Measurements from ENCODE around the gene CEL.
"Not testable (repeated sequence)": the region's sequence is repeated elsewhere in the genome, so short reads cannot be mapped to it uniquely, and the experiment has no call there.

The CEL gene

GRCh38 chr9:133061764-133062145 lies at the start of gene CEL:
CEL (plus strand) TSS chr9:133061981; CDS start chr9:133062003, 22 bp downstream.
- not testable (repeated sequence) for H3K4me3 ChIP-seq (ENCODE audit: low read length); DNase-seq (ENCODE audit: low read depth)

- DNase-seq (ENCODE audit: low read depth): no peak
- no peak for TF ChIP-seq CTCF (conservative IDR thresholded peaks at IDR 0.05; ENCODE audit: low read depth, low read length)
Measured at GRCh38 chr9:133014696-133015095, 47.1 kb upstream of the CEL start.

GRCh38 chr9:133023117-133023890 lies 38.5 kb upstream of the CEL start:
- H3K4me3 ChIP-seq (ENCODE audit: low read length): no peak overlapping the region
- TF ChIP-seq CTCF (conservative IDR thresholded peaks at IDR 0.05; ENCODE audit: low read depth, low read length): no peak
- DNase-seq (ENCODE audit: low read depth): no peak

More at GRCh38 chr9:133014696-133015095, 47.1 kb upstream of the CEL start:
- H3K4me3 ChIP-seq (ENCODE audit: low read length): no peak overlapping the region

GRCh38 chr9:133026426-133026825 lies 35.4 kb upstream of the CEL start:
- DNase-seq (ENCODE audit: low read depth): no peak
- H3K4me3 ChIP-seq (ENCODE audit: low read length): no peak overlapping the region
- TF ChIP-seq CTCF (conservative IDR thresholded peaks at IDR 0.05; ENCODE audit: low read depth, low read length): no peak

GRCh38 chr9:133027134-133027533 lies 34.6 kb upstream of the CEL start:
- TF ChIP-seq CTCF (conservative IDR thresholded peaks at IDR 0.05; ENCODE audit: low read depth, low read length): no peak
- H3K4me3 ChIP-seq (ENCODE audit: low read length): no peak overlapping the region
- no peak for DNase-seq (ENCODE audit: low read depth)

GRCh38 chr9:133028221-133028620 lies 33.6 kb upstream of the CEL start:
- DNase-seq (ENCODE audit: low read depth): no peak
- H3K4me3 ChIP-seq (ENCODE audit: low read length): no peak overlapping the region

GRCh38 chr9:133029994-133030316 lies 31.8 kb upstream of the CEL start:
- DNase-seq (ENCODE audit: low read depth): no peak
- peak overlapping the region; percentile 71 for H3K4me3 ChIP-seq (ENCODE audit: low read length)
- no peak for TF ChIP-seq CTCF (conservative IDR thresholded peaks at IDR 0.05; ENCODE audit: low read depth, low read length)

More at GRCh38 chr9:133028221-133028620, 33.6 kb upstream of the CEL start:
- no peak for TF ChIP-seq CTCF (conservative IDR thresholded peaks at IDR 0.05; ENCODE audit: low read depth, low read length)

All from retinal pigment epithelial cell (primary cell).